ENCODE data around the gene MUL1. TPM values are rescaled to one million over a fixed set of nuclear protein-coding genes. Genes with fewer than 3 reads are reported as not detected.

MUL1 gene
- total and polyA plus RNA-seq, 8 donors = 3.7 to 53.1 (median 12.9) TPM

- peak in 1 of 2 donors; percentile 65 for DNase-seq
- no peaks in the 10 kb centered on the region for H3K9me3 ChIP-seq
- H3K27me3 ChIP-seq = peaks cover 0 to 68% (median 31%) of the 10 kb centered on the region in 3 donors
- H3K36me3 ChIP-seq = no peaks in the 10 kb centered on the region
- TF ChIP-seq POLR2AphosphoS5 (IDR thresholded peaks at IDR 0.05) (no peak), EP300 (IDR thresholded peaks at IDR 0.05) (no peak), CTCF (IDR thresholded peaks at IDR 0.05) (no peak), POLR2A (IDR thresholded peaks at IDR 0.05) (no peak)
- peak overlapping the region in 2 of 5 donors; percentile 4 to 33 for H3K27ac ChIP-seq
- 35 to 66% (median 51%) methylated on average over 9 to 10 of the region's 10 CpGs for WGBS, 5 donors
- intact Hi-C loops (cut with DNase I; ENCODE audit: low total_unique reads) = no loop called here
- no peak overlapping the region for H3K4me3 ChIP-seq
- H3K4me1 ChIP-seq = peaks cover 33 to 77% (median 49%) of the 10 kb centered on the region in 4 donors
Observed at GRCh38 chr1:20480243-20480944, 27.6 kb downstream of the MUL1 start.

- Histone ChIP-seq H3K36me3 (no peaks in the 10 kb centered on the region), H3K27me3 (peaks cover 0 to 69% (median 28%) of the 10 kb centered on the region in 3 donors), H3K9me3 (no peaks in the 10 kb centered on the region), H3K4me3 (no peak overlapping the region), H3K4me1 (peaks cover 30 to 74% (median 45%) of the 10 kb centered on the region in 4 donors), H3K27ac (no peak overlapping the region)
- 60 to 79% (median 78%) methylated on average over 4 of the region's 4 CpGs for WGBS, 5 donors
- no peak for DNase-seq
- intact Hi-C loops (cut with DNase I; ENCODE audit: low total_unique reads) = no loop called here
- TF ChIP-seq POLR2A (IDR thresholded peaks at IDR 0.05) (no peak), CTCF (IDR thresholded peaks at IDR 0.05) (no peak), POLR2AphosphoS5 (IDR thresholded peaks at IDR 0.05) (no peak), EP300 (IDR thresholded peaks at IDR 0.05) (no peak)
Observed at GRCh38 chr1:20479840-20480239, 28.1 kb downstream of the MUL1 start.

- no peaks in the 10 kb centered on the region for H3K36me3 ChIP-seq
- WGBS, 5 donors = 61 to 80% (median 74%) methylated on average over 5 of the region's 5 CpGs
- DNase-seq = no peak
- peaks cover 15 to 61% (median 32%) of the 10 kb centered on the region in 4 donors for H3K4me1 ChIP-seq
- H3K4me3 ChIP-seq = no peak overlapping the region
- no peaks in the 10 kb centered on the region for H3K9me3 ChIP-seq
- peak overlapping the region in 2 of 5 donors; percentile 32 to 38 for H3K27ac ChIP-seq
- H3K27me3 ChIP-seq = peaks cover 0 to 68% (median 14%) of the 10 kb centered on the region in 3 donors
- intact Hi-C loops (cut with DNase I; ENCODE audit: low total_unique reads) = no loop called here
- no peak for TF ChIP-seq CTCF (IDR thresholded peaks at IDR 0.05)
- no peak for TF ChIP-seq EP300 (IDR thresholded peaks at IDR 0.05)
- no peak for TF ChIP-seq POLR2AphosphoS5 (IDR thresholded peaks at IDR 0.05)
- no peak for TF ChIP-seq POLR2A (IDR thresholded peaks at IDR 0.05)
Observed at GRCh38 chr1:20478057-20478635, 29.8 kb downstream of the MUL1 start.

- TF ChIP-seq EP300 (IDR thresholded peaks at IDR 0.05) = no peak
- no peak for TF ChIP-seq CTCF (IDR thresholded peaks at IDR 0.05)
- no peak for TF ChIP-seq POLR2A (IDR thresholded peaks at IDR 0.05)
- TF ChIP-seq POLR2AphosphoS5 (IDR thresholded peaks at IDR 0.05) = no peak
- no peaks in the 10 kb centered on the region for H3K36me3 ChIP-seq
- H3K27ac ChIP-seq = peak overlapping the region in 2 of 5 donors; percentile 38 to 64
- peaks cover 15 to 64% (median 30%) of the 10 kb centered on the region in 4 donors for H3K4me1 ChIP-seq
- H3K27me3 ChIP-seq = peaks cover 0 to 68% (median 14%) of the 10 kb centered on the region in 3 donors
- H3K9me3 ChIP-seq = no peaks in the 10 kb centered on the region
- intact Hi-C loops (cut with DNase I; ENCODE audit: low total_unique reads) = no loop called here
- peak in 1 of 2 donors; percentile 77 for DNase-seq
- no peak overlapping the region for H3K4me3 ChIP-seq
- 47 to 61% (median 53%) methylated on average over 7 to 10 of the region's 10 CpGs for WGBS, 5 donors
Observed at GRCh38 chr1:20477348-20478056, 30.4 kb downstream of the MUL1 start.
